Neutrophil (primary cell): ENCODE results near the gene DGCR8.

Experiments
- H3K27ac ChIP-seq: fragments of 200-600 bp; sonication (generic); 2 replicates; pipeline ENCODE4 v1.5.1; 2016; ENCODE audit warnings: mild to moderate bottlenecking, moderate library complexity
- H3K27me3 ChIP-seq: fragments of 200-600 bp; sonication (generic); 2 replicates; pipeline ENCODE4 v1.6.0; 2016; ENCODE audit warnings: mild to moderate bottlenecking
- H3K36me3 ChIP-seq: fragments of 200-600 bp; sonication (generic); 2 replicates; pipeline ENCODE4 v1.5.1; 2017
- H3K4me1 ChIP-seq, 2 experiments: fragments of 200-600 bp in 1 of 2; sonication (generic) in 1 of 2; 1 replicate in 1 of 2; 2 replicates in 1 of 2; pipeline versions ENCODE4 v1.5.1 to v1.6.1; 2013 to 2016; ENCODE audit warnings: low read depth in 1 of 2, low read length in 1 of 2, mild to moderate bottlenecking in 1 of 2, moderate library complexity in 1 of 2; ENCODE audit not compliant: control insufficient read depth in 1 of 2, insufficient read depth in 1 of 2
- H3K4me3 ChIP-seq, 2 experiments: fragments of 200-600 bp in 1 of 2; sonication (generic) in 1 of 2; 1 replicate in 1 of 2; 2 replicates in 1 of 2; pipeline ENCODE4 v1.5.1; 2013 to 2016; ENCODE audit warnings: low read depth in 1 of 2, low read length in 1 of 2, mild to moderate bottlenecking in 1 of 2, moderate library complexity in 1 of 2
- H3K9me3 ChIP-seq: fragments of 200-600 bp; sonication (generic); 2 replicates; pipeline ENCODE4 v1.5.1; 2016
- TF ChIP-seq, protein P1 (sequence below): fragments of 200-600 bp; sonication (generic); IDR thresholded peaks from 2 replicates; pipeline ENCODE4 v1.5.1; 2016; ENCODE audit warnings: antibody characterized with exemption

The DGCR8 gene

GRCh38 chr22:20116951-20117632 is 37.1 kb downstream of the DGCR8 start, which contains the start of gene TRMT2A:
Gene TRMT2A (minus strand): TSS chr22:20117226. CDS start chr22:20116906, 320 bp downstream.
- Histone ChIP-seq H3K4me3 (peak within 1 kb of the TSS; percentile 81 to 82), H3K36me3 (peaks cover 47% of the 10 kb centered on the region)
- TF ChIP-seq, protein P1, sequence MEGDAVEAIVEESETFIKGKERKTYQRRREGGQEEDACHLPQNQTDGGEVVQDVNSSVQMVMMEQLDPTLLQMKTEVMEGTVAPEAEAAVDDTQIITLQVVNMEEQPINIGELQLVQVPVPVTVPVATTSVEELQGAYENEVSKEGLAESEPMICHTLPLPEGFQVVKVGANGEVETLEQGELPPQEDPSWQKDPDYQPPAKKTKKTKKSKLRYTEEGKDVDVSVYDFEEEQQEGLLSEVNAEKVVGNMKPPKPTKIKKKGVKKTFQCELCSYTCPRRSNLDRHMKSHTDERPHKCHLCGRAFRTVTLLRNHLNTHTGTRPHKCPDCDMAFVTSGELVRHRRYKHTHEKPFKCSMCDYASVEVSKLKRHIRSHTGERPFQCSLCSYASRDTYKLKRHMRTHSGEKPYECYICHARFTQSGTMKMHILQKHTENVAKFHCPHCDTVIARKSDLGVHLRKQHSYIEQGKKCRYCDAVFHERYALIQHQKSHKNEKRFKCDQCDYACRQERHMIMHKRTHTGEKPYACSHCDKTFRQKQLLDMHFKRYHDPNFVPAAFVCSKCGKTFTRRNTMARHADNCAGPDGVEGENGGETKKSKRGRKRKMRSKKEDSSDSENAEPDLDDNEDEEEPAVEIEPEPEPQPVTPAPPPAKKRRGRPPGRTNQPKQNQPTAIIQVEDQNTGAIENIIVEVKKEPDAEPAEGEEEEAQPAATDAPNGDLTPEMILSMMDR: peak; percentile 54

GRCh38 chr22:20117633-20118299 is 37.7 kb downstream of the DGCR8 start:
- Histone ChIP-seq H3K36me3 (peaks cover 46% of the 10 kb centered on the region), H3K27me3 (no peaks in the 10 kb centered on the region), H3K4me1 (peaks cover 23% of the 10 kb centered on the region in 2 experiments), H3K4me3 (peak overlapping the region; percentile 81 to 82), H3K9me3 (no peaks in the 10 kb centered on the region), H3K27ac (peak overlapping the region; percentile 81)
- TF ChIP-seq, protein P1: no peak

More at GRCh38 chr22:20116951-20117632, 37.1 kb downstream of the DGCR8 start, which contains the start of gene TRMT2A:
- Histone ChIP-seq H3K27ac (peak within 1 kb of the TSS; percentile 81), H3K4me1 (peaks cover 23% of the 10 kb centered on the region in 2 experiments), H3K9me3 (no peaks in the 10 kb centered on the region), H3K27me3 (no peaks in the 10 kb centered on the region)

DNA sequence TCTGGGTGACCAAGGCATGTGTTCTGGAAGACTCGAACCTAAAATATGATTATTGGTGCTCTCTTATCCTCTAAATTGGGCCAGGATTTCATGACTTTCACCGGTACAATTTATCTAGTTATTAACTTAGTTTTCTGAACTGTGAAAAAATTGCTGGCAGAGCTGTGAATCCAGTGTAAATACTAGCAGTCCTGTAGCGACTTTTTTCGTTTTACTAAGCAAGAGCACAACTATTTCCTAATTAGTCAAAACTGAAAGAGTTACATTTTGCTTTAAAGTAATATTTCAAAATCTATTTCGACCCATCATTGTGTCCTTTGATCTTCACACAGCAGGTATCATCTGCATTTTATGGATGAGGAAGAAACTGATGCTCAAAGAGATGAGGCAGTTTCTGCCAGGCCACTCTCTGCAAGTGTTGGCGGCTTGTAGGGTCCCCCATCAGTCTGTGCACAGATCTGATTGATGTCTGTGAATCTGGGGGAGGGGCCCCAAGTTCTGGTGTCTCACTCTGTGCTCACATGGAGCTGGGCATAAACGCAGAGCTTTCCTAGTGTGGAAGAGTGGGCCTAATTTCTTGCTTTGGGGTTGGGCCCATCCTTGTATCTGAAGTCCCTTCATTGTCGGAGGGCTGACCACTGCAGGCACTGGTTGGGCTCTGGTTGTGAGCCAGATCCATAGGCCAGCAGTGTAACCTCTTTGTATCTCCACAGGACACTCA is 38.4 kb downstream of the DGCR8 start:
- Histone ChIP-seq H3K27me3 (no peaks in the 10 kb centered on the region), H3K4me3 (peak overlapping the region; percentile 81 to 82), H3K9me3 (no peaks in the 10 kb centered on the region), H3K36me3 (peaks cover 40% of the 10 kb centered on the region), H3K27ac (peak overlapping the region; percentile 81), H3K4me1 (peaks cover 23% of the 10 kb centered on the region in 2 experiments)
- TF ChIP-seq, protein P1: no peak

DNA sequence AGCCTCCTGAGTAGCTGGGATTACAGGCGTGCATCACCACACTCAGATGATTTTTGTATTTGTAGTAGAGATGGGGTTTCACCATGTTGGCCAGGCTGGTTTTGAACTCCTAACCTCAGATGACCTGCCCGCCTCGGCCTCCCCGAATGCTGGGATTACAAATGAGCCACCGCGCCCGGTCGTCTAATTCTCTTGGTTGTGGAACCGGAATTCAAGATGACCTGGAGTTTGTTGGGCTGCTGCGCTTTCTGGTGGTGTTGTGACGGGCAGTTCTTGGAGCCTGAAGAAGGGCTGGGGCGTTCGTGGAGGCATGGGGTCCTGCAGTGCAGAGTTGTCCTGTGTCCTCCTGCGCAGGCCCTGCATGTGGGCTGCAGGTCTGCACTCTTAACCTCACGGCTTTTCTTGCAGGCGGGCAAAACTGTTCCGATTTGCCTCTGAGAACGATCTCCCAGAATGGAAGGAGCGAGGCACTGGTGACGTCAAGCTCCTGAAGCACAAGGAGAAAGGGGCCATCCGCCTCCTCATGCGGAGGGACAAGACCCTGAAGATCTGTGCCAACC is 41.9 kb downstream of the DGCR8 start:
- TF ChIP-seq, protein P1: no peak
- Histone ChIP-seq H3K4me1 (peaks cover 12 to 13% of the 10 kb centered on the region in 2 experiments), H3K36me3 (peaks cover 56% of the 10 kb centered on the region), H3K4me3 (no peak overlapping the region), H3K27me3 (no peaks in the 10 kb centered on the region), H3K27ac (no peak overlapping the region), H3K9me3 (no peaks in the 10 kb centered on the region)

DNA sequence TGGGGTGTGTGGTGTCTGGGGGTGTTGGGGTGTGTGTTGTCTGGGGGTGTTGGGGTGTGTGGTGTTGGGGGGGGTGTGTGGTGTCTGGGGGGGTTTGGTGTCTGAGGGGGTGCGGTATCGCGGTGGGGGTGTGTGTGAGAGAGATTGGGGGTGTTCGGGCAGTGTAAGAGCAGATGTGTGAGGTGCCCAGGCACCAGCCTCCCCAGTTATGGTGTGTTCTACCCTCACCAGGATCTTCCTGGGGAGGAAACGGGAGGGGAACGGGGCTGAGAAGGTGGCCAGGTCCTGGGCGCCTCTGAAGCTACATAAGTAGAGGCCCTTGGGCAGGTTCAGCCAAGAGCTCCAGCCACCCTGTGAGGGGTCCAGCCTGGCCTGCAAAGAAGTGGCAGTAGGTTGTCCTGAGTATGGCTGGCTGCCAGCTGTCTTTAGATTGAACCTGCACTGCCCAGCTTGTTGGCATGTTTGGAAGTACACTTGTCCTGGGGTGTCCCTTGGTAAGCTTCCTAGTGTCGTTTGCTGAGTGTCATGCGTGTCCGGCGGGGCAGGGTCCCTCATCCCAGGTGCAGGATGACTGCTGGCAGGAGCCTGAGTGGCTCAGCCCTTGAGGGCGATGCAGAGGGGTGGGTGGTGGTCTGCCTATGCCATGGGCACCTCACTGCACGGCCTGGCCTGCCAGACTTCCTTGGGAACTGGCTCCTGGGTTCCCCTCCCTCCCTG is 43.5 kb downstream of the DGCR8 start:
- Histone ChIP-seq H3K4me3 (no peak overlapping the region), H3K4me1 (peaks cover 0 to 3% of the 10 kb centered on the region in 2 experiments), H3K27ac (no peak overlapping the region), H3K27me3 (no peaks in the 10 kb centered on the region), H3K36me3 (peaks cover 70% of the 10 kb centered on the region), H3K9me3 (no peaks in the 10 kb centered on the region)
- TF ChIP-seq, protein P1: no peak
